Measurements from ENCODE around the gene DAP3.
"Not testable (repeated sequence)": the region's sequence is repeated elsewhere in the genome, so short reads cannot be mapped to it uniquely, and the experiment has no call there.

DAP3 gene

GRCh38 chr1:155687705-155688323 is 1.1 kb upstream of the DAP3 start:
- not testable (repeated sequence) for DNase-seq

- DNase-seq: peak; percentile 93
These were observed 389 bp upstream of the DAP3 start, which contains the start of gene YY1AP1 for GRCh38 chr1:155688324-155689080. Gene YY1AP1 (minus strand): TSS chr1:155688774. CDS start chr1:155680436, 8,338 bp downstream.

GRCh38 chr1:155691992-155692528 is 3.2 kb downstream of the DAP3 start:
- DNase-seq: no peak

DNA sequence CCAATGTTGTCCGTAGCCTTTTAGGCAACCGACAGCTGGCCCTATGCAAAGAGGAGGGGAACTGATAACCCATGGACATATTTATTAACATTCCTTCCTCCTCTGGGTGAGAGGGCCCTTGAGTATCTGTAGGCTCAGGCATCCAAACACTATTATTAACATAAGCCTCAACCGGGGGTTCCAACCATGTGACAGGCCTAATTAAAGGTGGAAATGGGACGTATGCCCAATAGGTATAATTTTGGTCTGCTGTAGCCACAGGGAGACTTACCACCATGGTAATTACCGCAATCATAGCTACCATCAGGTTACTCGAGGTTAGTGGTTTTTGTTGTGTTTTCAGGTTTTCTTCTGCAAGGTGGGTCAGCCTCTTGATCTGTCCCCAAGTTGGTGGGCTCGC is 5.3 kb downstream of the DAP3 start:
- DNase-seq: no peak

DNA sequence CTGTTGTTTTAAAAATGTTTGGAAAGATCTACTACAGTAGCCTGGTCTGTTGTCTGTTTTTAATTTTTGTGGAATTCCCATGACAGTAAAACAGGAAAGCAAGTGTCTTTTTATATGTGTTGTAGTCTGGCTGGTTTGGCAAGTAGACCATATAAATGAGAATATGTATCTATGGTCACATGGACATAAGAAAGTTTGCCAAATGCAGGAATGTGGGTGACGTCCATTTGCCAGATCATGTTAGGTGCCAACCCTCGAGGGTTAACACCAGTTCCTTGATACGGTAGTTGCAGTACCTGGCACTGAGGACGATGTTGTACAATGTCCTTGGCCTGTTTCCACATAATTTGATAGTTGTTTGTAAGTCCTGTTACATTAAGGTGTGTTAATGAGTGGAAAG is 6.2 kb downstream of the DAP3 start:
- no peak for DNase-seq

GRCh38 chr1:155695608-155696007 is 6.7 kb downstream of the DAP3 start:
- no peak for DNase-seq

DNA sequence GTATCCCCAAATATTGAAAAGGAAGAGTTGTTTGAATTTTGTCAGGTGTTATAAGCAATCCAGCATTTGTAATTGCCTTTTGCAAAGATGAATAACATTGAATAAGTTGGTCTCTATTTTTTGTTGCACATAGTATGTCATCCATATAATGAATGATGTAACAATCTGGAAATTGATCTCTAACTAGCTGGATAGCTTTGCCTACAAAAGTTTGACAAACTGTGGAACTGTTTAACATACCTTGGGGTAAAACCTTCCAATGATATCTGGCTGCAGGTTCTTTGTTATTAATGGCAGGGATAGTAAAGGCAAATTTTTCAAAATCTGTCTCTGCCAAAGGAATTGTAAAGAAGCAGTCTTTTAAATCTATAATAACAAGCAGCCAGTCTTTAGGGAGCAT is 7.6 kb downstream of the DAP3 start:
- DNase-seq: no peak

DNA sequence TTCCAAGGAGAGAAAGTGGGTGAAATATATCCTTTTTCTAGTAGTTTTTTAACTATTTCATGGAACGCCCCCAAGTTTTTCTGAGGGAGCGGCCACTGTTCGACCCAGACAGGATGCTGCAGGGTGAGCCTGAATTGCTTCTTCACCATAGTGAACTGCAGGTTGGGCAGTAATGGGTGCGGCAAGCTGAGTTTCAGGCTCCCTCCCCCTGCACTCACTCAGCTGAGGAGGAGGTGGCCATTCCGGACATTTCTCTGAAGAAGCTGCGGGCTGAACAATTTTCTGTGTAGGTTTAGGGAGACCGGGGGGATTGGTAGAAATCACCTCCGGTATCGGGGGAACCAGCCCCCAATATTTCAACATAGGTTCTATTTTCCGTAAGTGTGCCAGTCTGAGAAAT is 8.2 kb downstream of the DAP3 start:
- no peak for DNase-seq

- not testable (repeated sequence) for DNase-seq
These were observed 8.7 kb downstream of the DAP3 start for GRCh38 chr1:155697616-155698015.

DNA sequence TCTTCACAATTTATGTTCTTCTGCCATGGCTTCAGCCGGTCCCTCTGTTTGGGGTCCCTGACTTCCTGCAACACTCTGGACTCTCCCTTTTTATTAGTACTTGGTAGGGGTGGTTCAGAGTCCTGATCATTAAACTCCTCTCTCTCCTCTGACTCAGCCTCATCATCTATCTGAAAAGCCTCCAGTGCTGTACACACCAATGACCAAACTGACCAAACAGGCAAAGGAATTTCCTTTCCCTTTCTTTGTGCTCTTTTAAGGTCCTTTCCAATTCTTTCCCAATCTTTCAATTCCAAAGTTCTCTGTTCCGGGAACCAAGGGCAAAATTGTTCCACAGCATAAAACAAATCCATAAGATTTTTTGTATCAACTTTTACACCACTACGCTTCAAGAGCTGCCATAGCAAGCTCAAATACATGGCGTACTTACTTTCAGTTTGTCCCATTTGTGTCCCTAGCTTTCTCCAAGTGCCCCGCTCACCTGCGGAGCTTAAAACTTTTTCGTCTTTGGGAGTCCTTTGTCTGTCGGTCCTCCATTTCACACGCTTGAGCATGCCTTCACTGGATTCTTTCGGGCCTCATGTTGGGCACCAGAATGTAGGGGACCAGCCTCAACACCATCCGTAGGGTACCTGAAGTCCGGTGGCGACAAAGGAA is 9.6 kb downstream of the DAP3 start:
- DNase-seq: no peak

GRCh38 chr1:155699062-155699461 is 10.2 kb downstream of the DAP3 start:
- not testable (repeated sequence) for DNase-seq

DNA sequence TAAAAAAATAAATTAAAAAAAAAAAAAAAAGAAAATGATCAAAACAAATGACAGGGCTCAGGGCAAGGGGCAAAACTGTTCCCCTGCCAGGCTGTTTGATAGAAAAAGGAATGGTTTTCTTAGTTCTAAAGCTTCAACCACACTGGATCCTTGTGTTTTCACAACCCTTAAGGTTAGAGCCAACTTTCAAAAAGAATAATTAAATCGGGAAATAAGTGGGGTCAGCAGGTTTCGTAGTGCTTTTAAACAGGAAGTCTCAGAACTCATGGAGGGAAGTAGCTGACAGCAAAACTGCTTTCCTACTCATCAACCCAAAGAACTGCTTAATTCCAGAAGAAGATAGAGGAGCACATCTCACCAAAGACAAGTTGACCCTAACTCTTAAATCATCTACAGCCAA is 12.8 kb downstream of the DAP3 start:
- DNase-seq: not testable (repeated sequence)

DNA sequence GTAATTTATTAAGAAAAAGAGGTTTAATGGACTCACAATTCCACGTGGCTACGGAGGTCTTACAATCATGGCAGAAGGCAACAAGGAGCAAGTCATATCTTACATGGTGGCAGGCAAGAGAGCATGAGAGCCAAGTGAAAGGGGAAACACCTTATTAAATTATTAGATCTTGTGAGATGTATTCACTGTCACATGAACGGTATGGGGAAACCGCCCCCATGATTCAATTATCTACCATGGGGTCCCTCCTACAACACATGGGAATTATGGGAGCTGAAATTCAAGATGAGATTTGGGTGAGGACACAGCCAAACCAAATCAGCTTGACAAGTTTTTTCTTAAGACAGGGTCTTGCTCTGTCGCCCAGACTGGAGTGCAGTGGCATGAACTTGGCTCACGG is 14.3 kb downstream of the DAP3 start:
- DNase-seq: no peak

- DNase-seq: not testable (repeated sequence)
These were observed 15.5 kb downstream of the DAP3 start for GRCh38 chr1:155704414-155704813.

GRCh38 chr1:155706139-155706538 is 17.2 kb downstream of the DAP3 start:
- DNase-seq: no peak

DNA sequence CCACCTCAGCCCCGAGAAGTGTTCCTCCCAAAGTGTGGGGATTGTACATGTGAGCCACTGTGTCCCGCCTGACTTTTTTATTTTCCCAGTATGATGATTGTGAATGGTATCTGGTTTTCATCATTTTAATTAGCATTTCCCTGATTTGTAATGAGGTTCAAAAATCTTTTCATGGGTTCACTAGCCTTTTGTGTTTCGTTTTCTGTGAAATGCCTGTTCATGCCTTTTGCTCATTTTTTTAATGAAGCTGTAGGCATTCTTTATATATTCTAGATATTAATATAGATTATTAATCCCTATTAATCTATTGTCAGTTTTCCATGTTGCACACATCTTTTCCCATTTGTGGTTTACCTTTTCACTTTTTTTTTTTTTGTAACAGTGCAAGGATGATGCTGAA is 20.5 kb downstream of the DAP3 start:
- no peak for DNase-seq

- DNase-seq: not testable (repeated sequence)
These were observed 22.6 kb downstream of the DAP3 start for GRCh38 chr1:155711457-155711856.

GRCh38 chr1:155712636-155713035 is 23.7 kb downstream of the DAP3 start:
- DNase-seq: not testable (repeated sequence)

DNA sequence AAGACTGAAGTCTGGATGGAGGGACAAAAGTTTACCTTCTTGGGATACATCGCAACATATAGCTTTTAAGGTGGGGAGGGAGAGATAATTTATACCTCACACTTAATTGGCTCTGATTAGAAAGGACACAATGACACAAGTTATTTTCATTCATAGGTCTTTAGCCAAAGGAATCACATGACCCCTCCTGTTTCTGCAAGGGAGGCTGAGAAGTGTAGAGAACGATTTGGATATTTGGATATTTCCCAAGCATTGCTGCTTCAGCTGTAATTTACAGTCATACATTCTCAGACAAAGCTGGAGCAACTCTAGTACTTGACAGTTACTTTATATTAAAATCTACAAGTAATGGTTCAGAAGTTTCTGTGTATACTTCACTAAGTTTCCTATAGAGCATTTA is 24.2 kb downstream of the DAP3 start:
- no peak for DNase-seq

DNA sequence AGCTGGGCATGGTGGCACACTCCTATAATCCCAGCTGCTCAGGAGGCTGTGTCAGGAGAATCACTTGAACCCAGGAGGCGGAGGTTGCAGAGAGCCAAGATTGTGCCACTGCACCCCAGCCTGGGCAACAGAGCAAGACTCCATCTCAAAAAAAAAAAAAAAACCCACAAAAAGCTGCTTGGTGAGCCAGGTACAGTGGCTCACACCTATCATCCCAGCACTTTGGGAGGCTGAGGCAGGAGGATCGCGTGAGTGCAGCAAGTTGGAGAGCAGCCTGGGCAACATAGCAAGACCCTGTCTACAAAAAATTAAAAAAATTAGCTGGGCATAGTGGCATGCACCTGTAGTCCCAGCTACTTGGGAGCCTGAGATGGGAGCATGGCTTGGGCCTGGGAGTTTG is 26.2 kb downstream of the DAP3 start:
- not testable (repeated sequence) for DNase-seq

- no peak for DNase-seq
These were observed 26.9 kb downstream of the DAP3 start for GRCh38 chr1:155715777-155716176.

DNA sequence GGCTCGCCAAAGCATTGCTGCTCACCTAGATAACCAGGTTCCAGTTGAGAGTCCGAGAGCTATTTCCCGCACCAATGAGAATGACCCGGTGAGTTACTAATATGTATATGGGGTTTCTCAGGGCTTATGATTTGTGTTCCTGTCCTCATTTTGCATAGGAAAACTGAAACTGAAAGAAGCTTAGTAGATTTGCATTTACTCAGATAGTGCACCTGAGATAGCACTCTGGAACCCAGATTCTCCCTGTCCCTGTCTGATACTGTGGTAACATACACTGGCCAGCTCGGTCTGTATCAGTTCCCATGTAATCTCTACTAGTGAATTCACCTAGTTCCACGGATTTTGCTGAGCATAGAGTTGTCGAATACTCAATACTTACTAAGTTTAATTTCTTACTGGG is 28.1 kb downstream of the DAP3 start:
- no peak for DNase-seq

GRCh38 chr1:155718524-155719115 is 29.7 kb downstream of the DAP3 start:
- not testable (repeated sequence) for DNase-seq

All from activated CD4-positive, alpha-beta T cell treated with anti-CD3 and anti-CD28 coated beads for 48 hours (primary cell).